HepG2 (cell line): ENCODE results near the gene PODXL2. TPM values are rescaled to one million over a fixed set of nuclear protein-coding genes. Genes with fewer than 3 reads are reported as not detected.

Experiments
- ATAC-seq: fragments of 200-7000 bp; cut with Tn5 transposase; 3 replicates; pipeline ENCODE4 v1.9.1; 2020; ENCODE audit warnings: mild to moderate bottlenecking, moderate library complexity
- BruUV-seq: library from RNA; stranded (reverse); fragments of 400-500 nt; replicated peaks from 2 replicates; lab custom pipeline; 2021; lab: Mats Ljungman, UMichigan
- CTCF ChIA-PET: fragments of 300-600 bp; formaldehyde crosslinking; extraction: SDS; loops from one replicate; lab custom pipeline; 2021; ENCODE audit warnings: low total read pairs, inconsistent platforms, low intra/inter-chr PET ratio; lab: Yijun Ruan, JAX
- POLR2A ChIA-PET: fragments of 350-600 bp; sonication (Branson Sonifier 250); formaldehyde crosslinking; loops from one replicate; lab custom pipeline; 2020; ENCODE audit warnings: antibody characterized with exemption, inconsistent platforms; lab: Yijun Ruan, JAX
- DNase-seq: peaks from one replicate; pipeline ENCODE4 v3.0.0-alpha.2; 2015; ENCODE audit warnings: low spot score
- FAIRE-seq: peaks from 3 replicates; lab custom pipeline; 2011; peaks lifted over from hg19 to GRCh38; lab: Jason Lieb, UNC
- H2AFZ ChIP-seq: one replicate; pipeline ENCODE4 v1.6.1; 2011; ENCODE audit warnings: low read length, inconsistent platforms
- H3K27ac ChIP-seq: fragments of 300-600 bp; 3 replicates; pipeline ENCODE4 v1.8.0; 2011; ENCODE audit warnings: mixed run types, mild to moderate bottlenecking, mixed read lengths, low read length, inconsistent platforms; ENCODE audit not compliant: insufficient read depth; ENCODE audit errors: extremely low read length
- H3K27me3 ChIP-seq, 2 experiments: fragments of 200-600 bp in 1 of 2; 2 replicates in 1 of 2; 3 replicates in 1 of 2; pipeline versions ENCODE4 v1.6.0 to v1.8.0; 2011; ENCODE audit warnings: low read length in 2 of 2, mild to moderate bottlenecking in 2 of 2, moderate library complexity in 2 of 2, inconsistent platforms in 1 of 2; ENCODE audit not compliant: insufficient read depth in 2 of 2, control insufficient read depth in 1 of 2
- H3K36me3 ChIP-seq, 2 experiments: fragments of 200-600 bp in 1 of 2; replicated peaks in 1 of 2; 2 replicates in 1 of 2; 3 replicates in 1 of 2; pipeline versions ENCODE4 v1.5.1 to v1.8.0; 2011; ENCODE audit warnings: low read length in 2 of 2, inconsistent platforms in 1 of 2; ENCODE audit not compliant: insufficient read depth in 2 of 2, control insufficient read depth in 1 of 2
- H3K4me1 ChIP-seq: 2 replicates; pipeline ENCODE4 v1.5.1; 2012; ENCODE audit warnings: low read length, inconsistent platforms; ENCODE audit not compliant: insufficient read depth
- H3K4me2 ChIP-seq: 2 replicates; pipeline ENCODE4 v1.6.0; 2011; ENCODE audit warnings: low read depth, low read length, inconsistent platforms
- H3K4me3 ChIP-seq, 3 experiments: fragments of 200-600 bp in 1 of 3; sonication (generic), shearing (Covaris generic) in 1 of 3; replicated peaks in 1 of 3; 2 replicates each; pipeline ENCODE4 v1.5.1; 2011 to 2016; ENCODE audit warnings: low read length in 3 of 3, inconsistent platforms in 2 of 3, low read depth in 2 of 3, mild to moderate bottlenecking in 2 of 3, control low read depth in 1 of 3, mixed read lengths in 1 of 3; ENCODE audit not compliant: insufficient read depth in 1 of 3
- H3K79me2 ChIP-seq: one replicate; pipeline ENCODE4 v1.6.1; 2011; ENCODE audit warnings: low read length, inconsistent platforms; ENCODE audit not compliant: insufficient read depth
- H3K9ac ChIP-seq: 2 replicates; pipeline ENCODE4 v1.6.0; 2011; ENCODE audit warnings: mild to moderate bottlenecking, low read depth, low read length, inconsistent platforms; ENCODE audit not compliant: insufficient read depth
- H3K9me3 ChIP-seq: 2 replicates; pipeline ENCODE4 v1.5.1; 2012; ENCODE audit warnings: mild to moderate bottlenecking, low read length
- H4K20me1 ChIP-seq: 2 replicates; pipeline ENCODE4 v1.6.0; 2011; ENCODE audit warnings: inconsistent platforms, mild to moderate bottlenecking, low read length, moderate library complexity; ENCODE audit not compliant: insufficient read depth
- IKZF1 ChIP-seq: fragments of 450-650 bp; IDR thresholded peaks from 2 replicates; pipeline ENCODE4 v1.7.1; 2016
- KIAA2018 ChIP-seq: sonication (generic); formaldehyde crosslinking; IDR thresholded peaks from 2 replicates; pipeline ENCODE4 v1.5.0; 2020; ENCODE audit warnings: mild to moderate bottlenecking, missing genetic modification reagents, borderline replicate concordance
- KLF13 ChIP-seq: sonication (generic); formaldehyde crosslinking; IDR thresholded peaks from 2 replicates; pipeline ENCODE4 v1.4.0; 2020; ENCODE audit warnings: mild to moderate bottlenecking, missing genetic modification reagents
- NFE2L1 ChIP-seq: sonication (generic); formaldehyde crosslinking; IDR thresholded peaks from 2 replicates; pipeline ENCODE4 v1.4.0; 2020; ENCODE audit warnings: missing genetic modification reagents, mild to moderate bottlenecking, borderline replicate concordance
- PRMT3 ChIP-seq: sonication (generic); formaldehyde crosslinking; IDR thresholded peaks from 2 replicates; pipeline ENCODE4 v1.8.1; 2022; ENCODE audit warnings: low read depth, mild to moderate bottlenecking, moderate library complexity, missing genetic modification reagents, borderline replicate concordance
- SRSF1 ChIP-seq: fragments of 200-400 bp; formaldehyde crosslinking; optimal IDR thresholded peaks from 2 replicates; pipeline ENCODE3; 2017; ENCODE audit warnings: mild to moderate bottlenecking, low read depth, low read length, moderate library complexity
- ZNF335 ChIP-seq: sonication (generic); formaldehyde crosslinking; IDR thresholded peaks from 2 replicates; pipeline ENCODE4 v1.4.0; 2020; ENCODE audit warnings: missing genetic modification reagents
- WGBS: methylation state at CpG from one replicate; pipeline ENCODE4 v1.1.6; 2017; ENCODE audit warnings: low lambda C conversion rate; 5-methylcytosine and 5-hydroxymethylcytosine counted together
- in situ Hi-C: cut with HindIII; loops from 2 replicates; pipeline ENCODE4 v1.10.0; 2017; ENCODE audit warnings: low pct_unique_long_range_greater_than_20kb; ENCODE audit not compliant: extremely low pct_ligation_motif_present
- intact Hi-C: fragments of 100-400 bp; cut with micrococcal nuclease; formaldehyde crosslinking; loops from one replicate; pipeline ENCODE4 v1.10.0; 2022; ENCODE audit not compliant: unreplicated experiment
- polyA plus RNA-seq, 8 experiments: library from polyadenylated mRNA; depleted of rRNA in 3 of 8; stranded (reverse) in 7 of 8; unstranded in 1 of 8; fragments of >200 nt; fragmentation: Illumina TruSeq in 4 of 8; extraction: Trizol in 4 of 8; gene quantifications; 2 replicates each; pipeline versions ENCODE4 v1.2.1 to v1.2.3, GENCODE V29; 2011 to 2016; ENCODE audit warnings: low read depth in 4 of 8, missing spikeins in 1 of 8, mixed read lengths in 1 of 8; ENCODE audit not compliant: insufficient read depth in 1 of 8
- total RNA-seq, 5 experiments: library from RNA; depleted of rRNA; stranded (reverse); fragments of >200 nt; fragmentation: Illumina TruSeq; extraction: Trizol; gene quantifications; 2 replicates each; pipeline ENCODE4 v1.2.3, GENCODE V29; 2016; ENCODE audit warnings: low read depth in 1 of 5
- TF ChIP-seq, protein P1 (sequence below): sonication (generic); formaldehyde crosslinking; IDR thresholded peaks from 2 replicates; pipeline ENCODE4 v1.4.0; 2020; ENCODE audit warnings: missing genetic modification reagents
- TF ChIP-seq, protein P2 (sequence below): sonication (generic); formaldehyde crosslinking; IDR thresholded peaks from 2 replicates; pipeline ENCODE4 v1.4.0; 2020; ENCODE audit warnings: missing genetic modification reagents

Gene PODXL2
- total and polyA plus RNA-seq, 2 of the 13 experiments (the other 11 are each of a cell fraction or from before 2014, with no cell fraction given): 20.4 to 25.1 TPM

DNA sequence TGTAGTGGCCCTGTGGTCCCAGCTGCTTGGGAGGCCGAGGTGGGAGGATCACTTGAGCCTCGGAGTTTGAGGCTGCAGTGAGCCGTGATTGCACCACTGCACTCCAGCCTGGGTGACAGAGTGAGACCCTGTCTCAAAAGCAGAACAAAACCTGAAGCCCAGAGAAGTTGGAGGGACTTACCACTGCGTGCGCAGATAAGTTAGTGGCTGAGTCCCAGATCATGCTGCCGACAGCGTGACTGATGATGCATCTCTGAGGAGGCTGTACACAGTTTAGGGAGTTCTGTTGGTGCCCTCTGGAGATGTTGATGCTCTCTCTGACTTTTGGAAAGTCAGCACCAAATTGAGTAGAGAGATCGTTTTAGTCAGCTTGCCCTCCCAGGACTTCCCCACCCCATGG is 27.9 kb downstream of the PODXL2 start (continued):
- no peak for TF ChIP-seq KIAA2018 (CRISPR knock-in tag)
- no peak for TF ChIP-seq NFE2L1 (CRISPR knock-in tag)
- no peak for TF ChIP-seq ZNF335 (CRISPR knock-in tag)

DNA sequence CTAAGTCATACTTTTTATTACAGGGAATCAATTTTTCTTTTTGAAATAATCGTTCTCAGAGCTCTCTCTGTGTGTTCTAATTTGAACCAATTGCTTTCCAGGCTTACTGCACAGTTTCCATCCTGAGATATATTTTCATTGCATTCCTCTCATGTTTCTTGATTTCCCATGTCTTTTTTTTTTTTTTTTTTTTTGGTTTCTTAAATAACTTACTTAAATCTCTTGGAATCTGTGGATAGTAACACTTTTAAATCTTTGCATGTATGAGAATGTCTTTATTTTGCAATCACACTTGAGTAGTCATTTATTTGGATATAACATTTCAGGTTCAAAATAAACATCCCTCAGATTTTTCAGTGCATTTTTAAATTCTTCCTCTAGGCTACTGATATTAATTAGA is 29.2 kb downstream of the PODXL2 start:
- intact Hi-C loops: no loop called here
- Histone ChIP-seq H3K27ac (no peak overlapping the region), H3K9ac (no peak overlapping the region), H3K36me3 (peaks cover 4 to 7% of the 10 kb centered on the region in 2 experiments; a peak in 3 of 5 replicates), H3K9me3 (no peaks in the 10 kb centered on the region), H3K79me2 (no peaks in the 10 kb centered on the region), H3K27me3 (no peaks in the 10 kb centered on the region), H3K4me1 (peaks cover 10% of the 10 kb centered on the region; the same call in 1 of the 2 replicates), H2AFZ (no peak overlapping the region), H4K20me1 (no peaks in the 10 kb centered on the region), H3K4me3 (no peak overlapping the region), H3K4me2 (no peak overlapping the region)
- ATAC-seq (no peak), DNase-seq (no peak), FAIRE-seq (no peak)
- in situ Hi-C loops: no loop called here
- BruUV-seq: no TSS peak
- ChIA-PET CTCF (no interaction called here), POLR2A (no interaction called here)
- WGBS: 41% methylated on average over 1 of the region's 1 CpG
- TF ChIP-seq PRMT3 (CRISPR knock-in tag) (no peak), IKZF1 (no peak), KLF13 (CRISPR knock-in tag) (no peak), SRSF1 (no peak)
- TF ChIP-seq, protein P1, sequence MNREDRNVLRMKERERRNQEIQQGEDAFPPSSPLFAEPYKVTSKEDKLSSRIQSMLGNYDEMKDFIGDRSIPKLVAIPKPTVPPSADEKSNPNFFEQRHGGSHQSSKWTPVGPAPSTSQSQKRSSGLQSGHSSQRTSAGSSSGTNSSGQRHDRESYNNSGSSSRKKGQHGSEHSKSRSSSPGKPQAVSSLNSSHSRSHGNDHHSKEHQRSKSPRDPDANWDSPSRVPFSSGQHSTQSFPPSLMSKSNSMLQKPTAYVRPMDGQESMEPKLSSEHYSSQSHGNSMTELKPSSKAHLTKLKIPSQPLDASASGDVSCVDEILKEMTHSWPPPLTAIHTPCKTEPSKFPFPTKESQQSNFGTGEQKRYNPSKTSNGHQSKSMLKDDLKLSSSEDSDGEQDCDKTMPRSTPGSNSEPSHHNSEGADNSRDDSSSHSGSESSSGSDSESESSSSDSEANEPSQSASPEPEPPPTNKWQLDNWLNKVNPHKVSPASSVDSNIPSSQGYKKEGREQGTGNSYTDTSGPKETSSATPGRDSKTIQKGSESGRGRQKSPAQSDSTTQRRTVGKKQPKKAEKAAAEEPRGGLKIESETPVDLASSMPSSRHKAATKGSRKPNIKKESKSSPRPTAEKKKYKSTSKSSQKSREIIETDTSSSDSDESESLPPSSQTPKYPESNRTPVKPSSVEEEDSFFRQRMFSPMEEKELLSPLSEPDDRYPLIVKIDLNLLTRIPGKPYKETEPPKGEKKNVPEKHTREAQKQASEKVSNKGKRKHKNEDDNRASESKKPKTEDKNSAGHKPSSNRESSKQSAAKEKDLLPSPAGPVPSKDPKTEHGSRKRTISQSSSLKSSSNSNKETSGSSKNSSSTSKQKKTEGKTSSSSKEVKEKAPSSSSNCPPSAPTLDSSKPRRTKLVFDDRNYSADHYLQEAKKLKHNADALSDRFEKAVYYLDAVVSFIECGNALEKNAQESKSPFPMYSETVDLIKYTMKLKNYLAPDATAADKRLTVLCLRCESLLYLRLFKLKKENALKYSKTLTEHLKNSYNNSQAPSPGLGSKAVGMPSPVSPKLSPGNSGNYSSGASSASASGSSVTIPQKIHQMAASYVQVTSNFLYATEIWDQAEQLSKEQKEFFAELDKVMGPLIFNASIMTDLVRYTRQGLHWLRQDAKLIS (CRISPR knock-in tag): no peak
- TF ChIP-seq, protein P2, sequence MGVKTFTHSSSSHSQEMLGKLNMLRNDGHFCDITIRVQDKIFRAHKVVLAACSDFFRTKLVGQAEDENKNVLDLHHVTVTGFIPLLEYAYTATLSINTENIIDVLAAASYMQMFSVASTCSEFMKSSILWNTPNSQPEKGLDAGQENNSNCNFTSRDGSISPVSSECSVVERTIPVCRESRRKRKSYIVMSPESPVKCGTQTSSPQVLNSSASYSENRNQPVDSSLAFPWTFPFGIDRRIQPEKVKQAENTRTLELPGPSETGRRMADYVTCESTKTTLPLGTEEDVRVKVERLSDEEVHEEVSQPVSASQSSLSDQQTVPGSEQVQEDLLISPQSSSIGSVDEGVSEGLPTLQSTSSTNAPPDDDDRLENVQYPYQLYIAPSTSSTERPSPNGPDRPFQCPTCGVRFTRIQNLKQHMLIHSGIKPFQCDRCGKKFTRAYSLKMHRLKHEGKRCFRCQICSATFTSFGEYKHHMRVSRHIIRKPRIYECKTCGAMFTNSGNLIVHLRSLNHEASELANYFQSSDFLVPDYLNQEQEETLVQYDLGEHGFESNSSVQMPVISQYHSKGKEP (CRISPR knock-in tag): no peak
